ENCODE data around the gene PTPRB. TPM values are rescaled to one million over a fixed set of nuclear protein-coding genes. Genes with fewer than 3 reads are reported as not detected.

Gene PTPRB
- total and polyA plus RNA-seq, 2 donors (not counting 1 experiment from before 2014, with no cell fraction given) = 0.01 TPM; not detected in 1

DNA sequence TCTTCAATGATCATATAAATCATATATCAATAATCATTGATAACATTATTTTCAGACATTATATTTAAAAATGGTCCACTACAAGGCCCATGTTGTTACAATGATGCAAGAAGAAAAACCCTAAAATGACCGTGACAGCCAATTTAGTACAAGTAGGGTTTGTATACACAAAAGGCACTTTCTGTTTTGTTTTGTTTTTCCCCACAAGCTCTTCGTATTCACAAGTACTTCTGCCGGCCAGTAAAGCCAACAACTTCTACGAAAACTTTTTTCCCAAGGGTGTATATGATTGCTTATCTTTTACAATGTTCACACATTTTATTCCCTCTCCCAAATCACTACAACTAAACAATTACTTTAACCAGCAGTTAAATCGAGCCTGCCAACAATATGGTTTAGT lies 9.6 kb downstream of the PTPRB start:
- no peaks in the 10 kb centered on the region for H3K4me1 Mint-ChIP-seq
- Histone ChIP-seq H3K27ac (ENCODE audit: low read length in 2 of 2) (no peak overlapping the region), H2AFZ (ENCODE audit: insufficient read depth, low read depth, low read length, poor library complexity, severe bottlenecking) (no peak overlapping the region), H3K79me2 (ENCODE audit: control insufficient read depth, insufficient read depth, low read length) (no peaks in the 10 kb centered on the region), H4K20me1 (ENCODE audit: control insufficient read depth, insufficient read depth, low read length, poor library complexity, severe bottlenecking) (no peaks in the 10 kb centered on the region), H3K4me2 (replicated peaks; ENCODE audit: low read depth, low read length, poor library complexity, severe bottlenecking) (no peak overlapping the region), H3K4me1 (ENCODE audit: control insufficient read depth in 2 of 2, insufficient read depth in 2 of 2, low read length in 2 of 2) (no peaks in the 10 kb centered on the region), H3K9me3 (ENCODE audit: control extremely low read depth in 1 of 3, control insufficient read depth in 2 of 3, insufficient read depth in 1 of 3, low read length in 2 of 3) (no peaks in the 10 kb centered on the region), H3K4me3 (ENCODE audit: control extremely low read depth in 1 of 5, extremely low read depth in 1 of 5, insufficient read depth in 1 of 5, low read depth in 2 of 5, low read length in 4 of 5) (no peak overlapping the region), H3K27me3 (replicated peaks in 1 of 4; ENCODE audit: control extremely low read depth in 1 of 4, control insufficient read depth in 3 of 4, insufficient read depth in 4 of 4, low read length in 3 of 4) (peaks cover 0 to 2% (median 0%) of the 10 kb centered on the region in 4 experiments), H3K36me3 (replicated peaks in 1 of 2; ENCODE audit: control extremely low read depth in 1 of 2, control insufficient read depth in 1 of 2, extremely low read depth in 1 of 2, insufficient read depth in 2 of 2, low read length in 1 of 2) (no peaks in the 10 kb centered on the region), H3K9ac (ENCODE audit: low read length) (no peak overlapping the region)
- TF ChIP-seq, protein P1, sequence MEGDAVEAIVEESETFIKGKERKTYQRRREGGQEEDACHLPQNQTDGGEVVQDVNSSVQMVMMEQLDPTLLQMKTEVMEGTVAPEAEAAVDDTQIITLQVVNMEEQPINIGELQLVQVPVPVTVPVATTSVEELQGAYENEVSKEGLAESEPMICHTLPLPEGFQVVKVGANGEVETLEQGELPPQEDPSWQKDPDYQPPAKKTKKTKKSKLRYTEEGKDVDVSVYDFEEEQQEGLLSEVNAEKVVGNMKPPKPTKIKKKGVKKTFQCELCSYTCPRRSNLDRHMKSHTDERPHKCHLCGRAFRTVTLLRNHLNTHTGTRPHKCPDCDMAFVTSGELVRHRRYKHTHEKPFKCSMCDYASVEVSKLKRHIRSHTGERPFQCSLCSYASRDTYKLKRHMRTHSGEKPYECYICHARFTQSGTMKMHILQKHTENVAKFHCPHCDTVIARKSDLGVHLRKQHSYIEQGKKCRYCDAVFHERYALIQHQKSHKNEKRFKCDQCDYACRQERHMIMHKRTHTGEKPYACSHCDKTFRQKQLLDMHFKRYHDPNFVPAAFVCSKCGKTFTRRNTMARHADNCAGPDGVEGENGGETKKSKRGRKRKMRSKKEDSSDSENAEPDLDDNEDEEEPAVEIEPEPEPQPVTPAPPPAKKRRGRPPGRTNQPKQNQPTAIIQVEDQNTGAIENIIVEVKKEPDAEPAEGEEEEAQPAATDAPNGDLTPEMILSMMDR (IDR thresholded peaks at IDR 0.05) = no peak
- TF ChIP-seq EZH2 (IDR thresholded peaks at IDR 0.05; ENCODE audit: borderline replicate concordance, insufficient read depth, low read depth, low read length, poor library complexity, severe bottlenecking) = no peak
- ATAC-seq (ENCODE audit: low read depth) = no peak
- intact Hi-C loops (cut with micrococcal nuclease) = no loop called here
- no peak for DNase-seq
- CTCF ChIA-PET = no interaction called here
- peaks cover 4% of the 10 kb centered on the region for H3K27me3 Mint-ChIP-seq
- H3K9me3 Mint-ChIP-seq (ENCODE audit: insufficient read depth) = no peaks in the 10 kb centered on the region
- POLR2A ChIA-PET = no interaction called here
- H3K4me3 Mint-ChIP-seq = no peak overlapping the region
- no peak overlapping the region for H3K27ac Mint-ChIP-seq
- 100% methylated on average over 1 of the region's 5 CpGs for WGBS (ENCODE audit: insufficient coverage)

DNA sequence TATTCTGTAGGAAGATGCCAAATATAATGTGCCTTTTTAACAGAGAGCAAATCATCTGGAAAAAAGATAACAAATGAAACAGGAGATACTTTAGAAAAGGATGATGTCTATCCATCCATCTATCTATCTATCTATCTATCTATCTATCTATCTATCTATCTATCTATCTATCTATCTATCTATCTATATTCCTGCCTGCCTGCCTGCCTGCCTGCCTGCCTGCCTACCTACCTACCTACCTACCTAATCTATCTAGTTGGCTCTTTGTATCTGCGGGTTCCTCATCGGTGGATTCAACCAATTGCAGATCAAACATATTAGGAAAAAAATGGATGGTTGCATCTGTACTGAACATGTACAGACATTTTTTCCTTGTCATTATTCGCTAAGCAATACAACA lies 11.0 kb downstream of the PTPRB start:
- Histone ChIP-seq H3K9me3 (ENCODE audit: control extremely low read depth in 1 of 3, control insufficient read depth in 2 of 3, insufficient read depth in 1 of 3, low read length in 2 of 3) (no peaks in the 10 kb centered on the region), H3K79me2 (ENCODE audit: control insufficient read depth, insufficient read depth, low read length) (no peaks in the 10 kb centered on the region), H3K4me2 (replicated peaks; ENCODE audit: low read depth, low read length, poor library complexity, severe bottlenecking) (no peak overlapping the region), H3K27ac (ENCODE audit: low read length in 2 of 2) (no peak overlapping the region), H2AFZ (ENCODE audit: insufficient read depth, low read depth, low read length, poor library complexity, severe bottlenecking) (no peak overlapping the region), H3K27me3 (replicated peaks in 1 of 4; ENCODE audit: control extremely low read depth in 1 of 4, control insufficient read depth in 3 of 4, insufficient read depth in 4 of 4, low read length in 3 of 4) (peaks cover 0 to 2% (median 0%) of the 10 kb centered on the region in 4 experiments), H4K20me1 (ENCODE audit: control insufficient read depth, insufficient read depth, low read length, poor library complexity, severe bottlenecking) (no peaks in the 10 kb centered on the region), H3K9ac (ENCODE audit: low read length) (no peak overlapping the region), H3K4me1 (ENCODE audit: control insufficient read depth in 2 of 2, insufficient read depth in 2 of 2, low read length in 2 of 2) (no peaks in the 10 kb centered on the region), H3K36me3 (replicated peaks in 1 of 2; ENCODE audit: control extremely low read depth in 1 of 2, control insufficient read depth in 1 of 2, extremely low read depth in 1 of 2, insufficient read depth in 2 of 2, low read length in 1 of 2) (no peaks in the 10 kb centered on the region), H3K4me3 (ENCODE audit: control extremely low read depth in 1 of 5, extremely low read depth in 1 of 5, insufficient read depth in 1 of 5, low read depth in 2 of 5, low read length in 4 of 5) (no peak overlapping the region)
- no peaks in the 10 kb centered on the region for H3K4me1 Mint-ChIP-seq
- TF ChIP-seq, protein P1 (IDR thresholded peaks at IDR 0.05) = no peak
- no peak for TF ChIP-seq EZH2 (IDR thresholded peaks at IDR 0.05; ENCODE audit: borderline replicate concordance, insufficient read depth, low read depth, low read length, poor library complexity, severe bottlenecking)
- CTCF ChIA-PET = no interaction called here
- intact Hi-C loops (cut with micrococcal nuclease) = no loop called here
- no peak overlapping the region for H3K4me3 Mint-ChIP-seq
- H3K27me3 Mint-ChIP-seq = peaks cover 4% of the 10 kb centered on the region
- no peak overlapping the region for H3K27ac Mint-ChIP-seq
- no peaks in the 10 kb centered on the region for H3K9me3 Mint-ChIP-seq (ENCODE audit: insufficient read depth)
- ATAC-seq (ENCODE audit: low read depth) (no peak), DNase-seq (no peak)
- POLR2A ChIA-PET = no interaction called here
- WGBS (ENCODE audit: insufficient coverage) = no CpG with 5 or more reads among the region's 3 CpGs
